ENCODE measurements around the gene OVOL2. TPM values are rescaled to one million over a fixed set of nuclear protein-coding genes. Genes with fewer than 3 reads are reported as not detected.
A peak's percentile ranks its signal among the peaks of the same experiment; 100 is the strongest.

OVOL2 gene
- total RNA-seq, 4 donors from 2014 or later, result 25.5 to 38.7 (median 28.9) TPM

- TF ChIP-seq POLR2A (IDR thresholded peaks at IDR 0.05) (no peak), CTCF (IDR thresholded peaks at IDR 0.05) (no peak)
- no peak for DNase-seq
- Histone ChIP-seq H3K27ac (no peak overlapping the region), H3K4me1 (peaks cover 0 to 5% (median 0%) of the 10 kb centered on the region in 4 donors), H3K36me3 (peaks cover 0 to 16% (median 0%) of the 10 kb centered on the region in 3 donors), H3K27me3 (no peaks in the 10 kb centered on the region), H3K4me3 (no peak overlapping the region), H3K9me3 (no peaks in the 10 kb centered on the region)
These were observed 18.7 kb downstream of the OVOL2 start for GRCh38 chr20:18039063-18039462.

DNA sequence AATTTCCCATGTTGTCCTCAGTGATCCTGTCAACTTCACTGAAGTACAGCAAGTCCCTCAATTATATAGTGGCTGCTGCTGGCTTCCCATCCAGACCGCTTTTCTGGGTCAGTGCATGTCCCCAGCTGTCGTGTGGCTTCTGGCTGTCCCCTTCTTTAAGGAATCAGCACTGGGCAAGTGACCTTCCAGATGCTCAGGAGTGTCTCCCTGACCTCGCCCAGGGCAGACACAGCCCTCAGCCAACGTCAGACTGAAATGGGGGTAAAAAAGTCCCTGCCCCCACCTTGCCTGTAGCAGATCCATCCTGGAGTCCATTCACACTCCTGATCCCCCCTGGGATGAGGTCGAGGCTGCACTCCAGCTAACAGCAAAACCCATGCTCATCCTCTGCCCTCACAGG, 23.7 kb downstream of the OVOL2 start:
- H3K4me3 ChIP-seq, result no peak overlapping the region
- peak overlapping the region in 2 of 4 donors; percentile 63 to 83 for H3K27ac ChIP-seq
- TF ChIP-seq CTCF (IDR thresholded peaks at IDR 0.05), result no peak
- TF ChIP-seq POLR2A (IDR thresholded peaks at IDR 0.05), result no peak
- DNase-seq, result no peak
- no peaks in the 10 kb centered on the region for H3K9me3 ChIP-seq
- H3K36me3 ChIP-seq, result peaks cover 0 to 9% (median 0%) of the 10 kb centered on the region in 3 donors
- no peaks in the 10 kb centered on the region for H3K27me3 ChIP-seq
- H3K4me1 ChIP-seq, result peaks cover 0 to 29% (median 3%) of the 10 kb centered on the region in 4 donors

- H3K4me3 ChIP-seq, result no peak overlapping the region
- peak overlapping the region in 2 of 4 donors; percentile 63 to 83 for H3K27ac ChIP-seq
- peaks cover 0 to 5% (median 0%) of the 10 kb centered on the region in 3 donors for H3K36me3 ChIP-seq
- peak in 2 of 3 donors; percentile 74 to 79 for DNase-seq
- H3K4me1 ChIP-seq, result peaks cover 0 to 29% (median 3%) of the 10 kb centered on the region in 4 donors
- no peaks in the 10 kb centered on the region for H3K27me3 ChIP-seq
- no peaks in the 10 kb centered on the region for H3K9me3 ChIP-seq
- TF ChIP-seq CTCF (IDR thresholded peaks at IDR 0.05) (peak in 1 of 6 experiments; percentile 15), POLR2A (IDR thresholded peaks at IDR 0.05) (peak in 1 of 2 donors; percentile 34)
These were observed 24.5 kb downstream of the OVOL2 start for GRCh38 chr20:18032977-18033892.

GRCh38 chr20:18031888-18032509, 25.7 kb downstream of the OVOL2 start:
- Histone ChIP-seq H3K27ac (peak overlapping the region in 3 of 4 donors; percentile 46 to 68 (median 63)), H3K36me3 (peaks cover 0 to 5% (median 0%) of the 10 kb centered on the region in 3 donors), H3K4me1 (peaks cover 0 to 29% (median 3%) of the 10 kb centered on the region in 4 donors), H3K27me3 (no peaks in the 10 kb centered on the region), H3K4me3 (no peak overlapping the region), H3K9me3 (no peaks in the 10 kb centered on the region)
- TF ChIP-seq POLR2A (IDR thresholded peaks at IDR 0.05) (peak in 1 of 2 donors; percentile 47), CTCF (IDR thresholded peaks at IDR 0.05) (no peak)
- DNase-seq, result no peak

- no peaks in the 10 kb centered on the region for H3K36me3 ChIP-seq
- DNase-seq, result no peak
- TF ChIP-seq POLR2A (IDR thresholded peaks at IDR 0.05) (no peak), CTCF (IDR thresholded peaks at IDR 0.05) (no peak)
- peak overlapping the region in 1 of 4 donors; percentile 68 for H3K27ac ChIP-seq
- H3K4me1 ChIP-seq, result peaks cover 0 to 29% (median 3%) of the 10 kb centered on the region in 4 donors
- no peaks in the 10 kb centered on the region for H3K27me3 ChIP-seq
- no peaks in the 10 kb centered on the region for H3K9me3 ChIP-seq
- H3K4me3 ChIP-seq, result no peak overlapping the region
These were observed 26.7 kb downstream of the OVOL2 start for GRCh38 chr20:18031050-18031449.
